IPS-18a (cell line): Measurements from ENCODE around the gene RASGRP2.

Source experiments
- H3K27ac ChIP-seq: one replicate; pipeline ENCODE4 v1.5.1; 2013; ENCODE audit warnings: low read length
- H3K27me3 ChIP-seq: one replicate; pipeline ENCODE4 v1.6.1; 2013; ENCODE audit warnings: mild to moderate bottlenecking, low read length; ENCODE audit not compliant: control insufficient read depth, insufficient read depth
- H3K36me3 ChIP-seq: one replicate; pipeline ENCODE4 v1.6.1; 2013; ENCODE audit warnings: low read depth, low read length; ENCODE audit not compliant: control insufficient read depth
- H3K4me1 ChIP-seq: one replicate; pipeline ENCODE4 v1.6.1; 2013; ENCODE audit warnings: low read depth, low read length; ENCODE audit not compliant: control insufficient read depth
- H3K4me3 ChIP-seq: one replicate; pipeline ENCODE4 v1.5.1; 2013; ENCODE audit warnings: low read length
- H3K9ac ChIP-seq: one replicate; pipeline ENCODE4 v1.6.1; 2013; ENCODE audit warnings: mild to moderate bottlenecking, low read length, moderate library complexity
- H3K9me3 ChIP-seq: one replicate; pipeline ENCODE4 v1.6.1; 2013; ENCODE audit warnings: low read depth, low read length; ENCODE audit not compliant: control insufficient read depth

Gene RASGRP2

DNA sequence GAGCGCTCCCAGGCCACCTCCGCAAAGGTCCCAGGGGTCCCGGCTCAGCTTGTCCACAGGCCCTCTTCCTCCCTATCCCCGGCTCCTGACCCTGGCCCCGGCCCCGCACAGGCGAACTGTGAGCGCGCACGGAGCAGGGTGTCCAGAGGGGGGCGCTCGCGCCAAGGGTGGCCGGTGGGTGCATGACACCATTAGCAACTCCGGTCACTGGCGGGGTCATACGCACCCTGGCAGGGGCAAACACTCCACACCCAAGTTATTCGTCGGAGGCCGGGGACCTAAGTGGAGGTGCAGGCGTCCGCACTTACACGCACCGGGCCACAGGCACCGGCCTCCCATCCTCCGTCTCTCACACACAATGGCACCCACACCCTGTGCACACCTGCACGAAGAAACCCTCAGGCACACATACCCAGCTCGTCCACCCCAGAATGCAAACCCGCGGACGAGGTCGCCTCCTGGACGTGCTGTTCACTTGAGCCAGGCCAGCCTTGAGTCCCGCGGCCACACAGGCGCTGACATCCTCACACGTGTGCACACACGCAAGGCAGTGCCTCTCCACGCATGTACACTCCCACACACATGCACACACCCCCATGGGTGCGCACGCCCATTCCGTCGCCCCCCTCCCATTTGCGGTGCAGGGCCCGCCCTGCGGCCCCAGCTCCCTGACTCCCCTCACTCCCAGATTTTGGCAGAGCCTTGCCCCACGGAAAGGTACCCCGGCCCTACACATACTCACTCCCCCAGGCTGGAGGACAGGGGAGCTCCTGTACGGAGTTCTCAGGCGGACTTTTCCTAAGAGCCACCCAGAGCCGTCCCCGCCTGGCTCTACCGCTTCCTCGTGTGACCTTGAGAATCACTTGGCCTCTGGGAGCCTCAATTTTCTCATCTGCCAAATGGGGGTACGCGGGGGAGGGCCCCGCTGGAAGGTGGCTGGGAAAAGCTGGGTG is at the start of gene RASGRP2:
Gene RASGRP2, minus strand, starts transcription at position 552 of the 953 bp plus-strand sequence. CDS start 1,276 bp downstream, outside the sequence.
- Histone ChIP-seq H3K4me3 (peak within 1 kb of the TSS; percentile 68), H3K9ac (no peak within 1 kb of the TSS), H3K9me3 (no peaks in the 10 kb centered on the region), H3K27ac (no peak within 1 kb of the TSS), H3K4me1 (peaks cover 16% of the 10 kb centered on the region), H3K36me3 (no peaks in the 10 kb centered on the region), H3K27me3 (peaks cover 50% of the 10 kb centered on the region)

DNA sequence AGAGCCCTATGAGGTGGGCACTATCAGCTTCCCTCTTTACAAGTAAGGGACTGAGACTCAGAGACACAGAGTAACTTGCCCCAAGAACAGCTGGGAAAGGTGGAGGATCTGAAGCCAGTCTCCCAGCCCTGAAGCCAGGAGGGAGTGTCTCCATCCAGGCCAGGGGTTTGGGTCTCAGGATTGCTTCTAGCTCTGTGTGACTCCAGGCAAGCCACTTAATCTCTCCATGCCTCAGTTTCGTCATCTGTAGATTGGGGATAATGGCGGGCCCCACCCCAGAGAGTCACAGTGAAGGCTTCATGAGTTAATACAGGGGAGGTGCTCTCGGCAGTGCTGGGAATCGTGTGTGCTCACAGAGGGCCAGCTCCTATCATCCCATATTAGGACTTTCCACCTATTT is 48.5 kb upstream of the RASGRP2 start:
- no peak overlapping the region for H3K4me3 ChIP-seq
- no peak overlapping the region for H3K9ac ChIP-seq
- no peaks in the 10 kb centered on the region for H3K27me3 ChIP-seq
- H3K36me3 ChIP-seq, result peaks cover 4% of the 10 kb centered on the region
- no peak overlapping the region for H3K27ac ChIP-seq
- H3K4me1 ChIP-seq, result no peaks in the 10 kb centered on the region
- no peaks in the 10 kb centered on the region for H3K9me3 ChIP-seq

DNA sequence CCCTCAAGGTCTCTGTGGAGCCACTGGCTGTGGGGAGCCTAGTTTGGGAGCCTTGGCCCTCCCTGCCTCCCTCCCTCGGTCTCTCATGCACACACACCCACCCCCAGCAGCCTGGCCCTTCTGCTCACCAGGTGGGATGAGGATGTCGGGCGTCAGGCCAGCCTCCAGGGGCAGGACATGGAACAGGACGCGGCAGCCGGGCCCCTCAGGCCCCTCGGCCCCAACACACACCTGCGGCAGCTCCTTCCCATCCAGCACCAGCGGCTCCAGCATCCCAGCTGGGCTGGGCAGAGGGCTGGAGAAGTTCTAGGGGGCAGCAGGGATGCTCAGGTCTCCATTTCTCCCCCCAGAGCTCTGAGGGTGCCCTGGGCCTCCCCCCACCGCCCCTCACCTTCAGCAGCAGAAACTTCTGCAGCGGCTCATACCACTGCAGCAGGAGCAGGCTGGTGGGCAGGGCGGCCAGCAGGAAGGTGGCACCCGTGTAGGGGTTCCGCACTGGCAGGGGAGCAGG is 47.9 kb upstream of the RASGRP2 start:
- H3K4me1 ChIP-seq, result no peaks in the 10 kb centered on the region
- no peaks in the 10 kb centered on the region for H3K27me3 ChIP-seq
- H3K36me3 ChIP-seq, result peaks cover 4% of the 10 kb centered on the region
- H3K9ac ChIP-seq, result no peak overlapping the region
- no peak overlapping the region for H3K4me3 ChIP-seq
- no peaks in the 10 kb centered on the region for H3K9me3 ChIP-seq
- no peak overlapping the region for H3K27ac ChIP-seq

DNA sequence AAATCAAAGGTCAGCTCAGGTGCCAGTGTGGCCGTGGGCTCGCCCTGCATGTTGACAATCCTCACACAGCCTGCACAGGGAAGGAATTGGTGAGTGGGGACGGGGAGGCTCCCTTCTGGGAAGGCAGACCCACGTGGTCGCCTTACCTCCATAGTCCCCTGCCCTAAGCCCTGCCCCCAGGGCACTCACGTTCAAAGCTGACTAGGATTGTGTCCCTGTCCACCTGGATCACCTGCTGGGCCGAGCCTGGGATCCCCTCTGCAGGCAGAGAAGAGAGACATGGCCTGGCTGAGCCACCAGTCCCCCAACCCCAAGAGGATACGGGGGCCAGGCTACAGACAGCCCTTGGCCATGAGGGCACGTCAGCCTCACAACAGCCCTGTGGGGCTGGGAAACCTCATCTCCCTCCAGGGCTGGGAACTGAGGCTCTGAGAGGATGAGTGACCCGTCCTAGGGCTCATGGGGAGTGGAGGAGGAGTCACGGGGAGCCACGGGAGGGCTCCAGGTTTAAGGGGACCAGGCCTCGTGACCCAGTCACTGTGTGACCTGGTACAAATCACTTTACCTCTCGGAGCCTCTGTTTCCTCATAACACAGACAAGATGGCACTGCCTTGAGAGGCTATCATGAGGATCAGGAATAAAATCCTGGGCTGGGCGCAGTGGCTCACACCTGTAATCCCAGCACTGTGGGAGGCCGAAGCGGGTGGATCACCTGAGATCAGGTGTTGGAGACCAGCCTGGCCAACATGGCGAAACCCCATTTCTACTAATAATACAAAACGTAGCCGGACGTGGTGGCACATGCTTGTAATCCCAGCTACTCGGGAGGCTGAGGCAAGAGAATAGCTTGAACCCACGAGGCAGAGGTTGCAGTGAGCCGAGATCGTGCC is 46.5 kb upstream of the RASGRP2 start:
- H3K27ac ChIP-seq, result no peak overlapping the region
- no peak overlapping the region for H3K9ac ChIP-seq
- H3K27me3 ChIP-seq, result no peaks in the 10 kb centered on the region
- H3K4me3 ChIP-seq, result no peak overlapping the region
- no peaks in the 10 kb centered on the region for H3K4me1 ChIP-seq
- no peaks in the 10 kb centered on the region for H3K36me3 ChIP-seq
- no peaks in the 10 kb centered on the region for H3K9me3 ChIP-seq

DNA sequence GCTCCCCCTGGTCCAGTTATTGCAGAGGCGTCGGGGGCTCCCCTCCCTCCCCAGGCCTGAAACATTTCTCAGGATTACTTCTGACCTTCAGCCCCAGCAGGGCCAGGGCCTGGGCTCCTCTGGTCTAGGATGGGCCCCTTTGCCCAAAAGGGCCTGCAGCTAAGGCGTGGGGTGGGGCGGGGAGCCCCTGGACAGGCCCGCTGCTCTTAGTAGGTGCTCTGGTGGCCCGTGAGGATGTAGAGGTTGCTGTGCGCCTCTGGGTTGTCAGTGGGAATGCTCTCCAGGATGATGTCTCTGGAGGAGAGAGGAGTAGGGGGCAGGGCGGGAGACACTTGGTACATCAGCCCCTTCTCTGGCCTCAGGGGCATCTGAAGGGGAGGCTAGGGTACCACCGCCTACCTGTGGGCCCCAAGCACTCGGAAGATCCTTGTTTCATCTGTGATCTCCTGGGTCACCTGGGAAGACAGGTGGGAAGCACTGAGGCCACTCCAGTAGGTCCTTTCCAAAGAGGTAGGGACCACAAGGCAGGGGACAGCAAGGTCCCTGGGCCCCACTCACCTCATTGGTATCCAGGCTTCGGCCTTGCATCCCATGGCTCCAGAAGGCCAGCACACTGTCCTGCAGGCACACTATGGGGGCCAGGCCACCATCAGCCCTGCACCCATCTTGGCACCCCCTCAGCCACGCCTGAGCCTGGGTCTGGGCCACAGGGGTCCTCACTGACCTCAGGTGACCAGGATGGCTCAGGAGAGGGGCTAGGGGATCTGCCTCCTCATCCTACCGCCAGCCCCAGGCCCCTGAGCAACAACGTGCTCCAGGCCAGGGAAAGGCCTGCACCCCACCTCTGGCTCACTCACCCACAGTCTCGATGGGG is 45.6 kb upstream of the RASGRP2 start:
- H3K36me3 ChIP-seq, result no peaks in the 10 kb centered on the region
- H3K4me3 ChIP-seq, result no peak overlapping the region
- H3K9me3 ChIP-seq, result no peaks in the 10 kb centered on the region
- no peak overlapping the region for H3K9ac ChIP-seq
- no peaks in the 10 kb centered on the region for H3K27me3 ChIP-seq
- no peaks in the 10 kb centered on the region for H3K4me1 ChIP-seq
- no peak overlapping the region for H3K27ac ChIP-seq

DNA sequence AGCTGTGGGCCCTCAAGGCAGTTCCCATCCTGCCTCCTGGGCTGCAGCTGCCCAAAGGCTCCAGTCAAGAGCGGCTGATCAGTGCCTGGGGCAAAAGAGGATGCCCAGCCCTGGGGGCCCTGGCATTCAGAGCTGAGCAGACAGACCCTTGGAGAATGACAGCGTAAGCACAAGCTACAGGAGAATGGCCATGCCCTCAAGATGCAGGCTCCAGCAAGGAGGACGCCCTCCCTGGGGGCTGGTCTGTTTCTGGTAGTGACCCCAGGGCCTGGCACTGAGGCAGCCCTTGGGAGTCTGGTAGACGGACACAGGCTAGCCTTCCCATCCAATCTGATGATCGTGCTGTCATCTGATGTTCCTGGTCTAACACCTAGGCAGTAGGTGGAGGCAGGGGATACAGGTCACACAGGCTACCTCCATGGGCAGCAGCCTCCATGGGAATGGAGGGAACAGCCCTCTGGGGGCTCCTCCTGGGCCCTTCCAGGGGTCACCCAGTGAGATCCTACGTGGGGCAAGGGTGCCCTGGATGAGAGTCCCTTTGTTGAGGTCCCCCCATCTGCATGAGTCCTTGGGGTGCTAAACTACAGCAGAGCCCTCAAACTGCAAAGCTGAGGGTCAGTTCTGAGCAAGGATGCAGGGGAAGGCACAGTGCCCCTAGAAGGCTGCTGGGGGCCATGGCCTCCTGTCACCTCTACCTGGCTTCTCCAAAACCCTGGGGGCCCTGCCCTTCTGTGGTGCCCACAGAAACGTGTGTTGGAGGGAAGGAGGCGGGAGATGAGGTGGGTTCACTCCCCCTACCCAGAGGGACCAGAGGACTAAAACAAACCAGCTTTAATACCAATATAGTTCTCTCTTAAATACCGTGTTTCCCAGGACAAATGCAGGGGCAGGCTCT is 44.6 kb upstream of the RASGRP2 start:
- H3K4me1 ChIP-seq, result no peaks in the 10 kb centered on the region
- H3K9ac ChIP-seq, result no peak overlapping the region
- no peaks in the 10 kb centered on the region for H3K27me3 ChIP-seq
- no peak overlapping the region for H3K27ac ChIP-seq
- no peak overlapping the region for H3K4me3 ChIP-seq
- no peaks in the 10 kb centered on the region for H3K9me3 ChIP-seq
- no peaks in the 10 kb centered on the region for H3K36me3 ChIP-seq

DNA sequence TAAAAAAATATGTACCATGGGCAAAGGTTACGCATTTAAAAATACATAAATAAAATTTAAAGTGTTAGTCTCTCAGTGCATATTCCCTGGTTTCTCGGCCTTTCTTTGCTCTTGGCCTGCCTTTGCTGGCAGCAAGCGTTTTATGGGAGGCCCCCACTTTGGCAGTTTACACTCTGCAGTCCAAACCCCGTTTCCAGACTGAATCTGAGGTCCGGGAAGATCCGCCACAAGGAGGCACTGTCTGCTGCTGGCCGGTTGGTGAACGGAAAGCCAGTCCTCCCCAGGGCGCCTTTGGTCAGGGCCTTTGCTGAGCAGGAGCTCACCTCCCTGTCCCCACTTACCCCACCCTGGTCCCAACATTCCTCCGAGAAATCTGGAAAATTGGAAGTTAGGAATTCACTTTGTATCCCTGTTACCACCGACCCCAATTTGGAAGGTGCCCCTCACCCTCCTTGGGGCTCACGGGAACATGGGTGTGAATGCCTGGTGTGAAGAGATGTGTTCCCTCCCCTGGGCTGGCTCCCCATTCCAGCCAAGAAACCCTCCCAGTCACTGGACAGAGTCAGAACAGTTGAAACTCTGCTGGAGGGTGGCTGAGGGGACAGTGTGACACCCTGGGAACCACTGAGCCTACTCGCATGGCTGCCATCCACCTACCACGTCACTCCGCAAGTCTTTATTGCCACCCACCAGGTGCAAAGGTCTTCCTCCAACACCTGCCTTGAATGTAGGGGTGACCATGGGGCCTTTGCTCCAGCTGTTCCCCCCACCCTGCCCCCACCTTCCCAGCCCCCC is 43.8 kb upstream of the RASGRP2 start:
- H3K9me3 ChIP-seq, result no peaks in the 10 kb centered on the region
- H3K27ac ChIP-seq, result no peak overlapping the region
- no peaks in the 10 kb centered on the region for H3K4me1 ChIP-seq
- no peak overlapping the region for H3K4me3 ChIP-seq
- H3K27me3 ChIP-seq, result no peaks in the 10 kb centered on the region
- no peaks in the 10 kb centered on the region for H3K36me3 ChIP-seq
- H3K9ac ChIP-seq, result no peak overlapping the region

DNA sequence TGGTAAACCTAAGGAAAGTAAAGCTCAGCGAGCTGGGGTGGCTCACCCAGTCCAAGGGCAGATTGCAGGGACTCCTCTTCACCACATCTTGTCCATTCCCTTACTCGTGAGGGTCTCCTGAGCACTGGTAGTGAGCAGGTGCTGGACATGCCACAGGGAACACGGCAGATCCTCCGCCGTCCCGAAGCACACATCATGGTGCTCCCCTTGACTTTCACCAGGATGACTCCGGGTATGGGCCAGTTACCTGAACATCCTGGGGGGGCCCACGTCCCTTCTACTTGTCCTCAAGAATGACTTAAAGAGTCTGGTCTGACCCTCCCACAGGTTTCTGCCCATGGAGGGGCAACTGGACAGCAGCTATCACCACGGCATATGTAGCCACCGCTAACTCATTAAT is 42.4 kb upstream of the RASGRP2 start:
- Histone ChIP-seq H3K27me3 (no peaks in the 10 kb centered on the region), H3K4me1 (no peaks in the 10 kb centered on the region), H3K36me3 (no peaks in the 10 kb centered on the region), H3K9me3 (no peaks in the 10 kb centered on the region), H3K9ac (no peak overlapping the region), H3K27ac (no peak overlapping the region), H3K4me3 (no peak overlapping the region)

DNA sequence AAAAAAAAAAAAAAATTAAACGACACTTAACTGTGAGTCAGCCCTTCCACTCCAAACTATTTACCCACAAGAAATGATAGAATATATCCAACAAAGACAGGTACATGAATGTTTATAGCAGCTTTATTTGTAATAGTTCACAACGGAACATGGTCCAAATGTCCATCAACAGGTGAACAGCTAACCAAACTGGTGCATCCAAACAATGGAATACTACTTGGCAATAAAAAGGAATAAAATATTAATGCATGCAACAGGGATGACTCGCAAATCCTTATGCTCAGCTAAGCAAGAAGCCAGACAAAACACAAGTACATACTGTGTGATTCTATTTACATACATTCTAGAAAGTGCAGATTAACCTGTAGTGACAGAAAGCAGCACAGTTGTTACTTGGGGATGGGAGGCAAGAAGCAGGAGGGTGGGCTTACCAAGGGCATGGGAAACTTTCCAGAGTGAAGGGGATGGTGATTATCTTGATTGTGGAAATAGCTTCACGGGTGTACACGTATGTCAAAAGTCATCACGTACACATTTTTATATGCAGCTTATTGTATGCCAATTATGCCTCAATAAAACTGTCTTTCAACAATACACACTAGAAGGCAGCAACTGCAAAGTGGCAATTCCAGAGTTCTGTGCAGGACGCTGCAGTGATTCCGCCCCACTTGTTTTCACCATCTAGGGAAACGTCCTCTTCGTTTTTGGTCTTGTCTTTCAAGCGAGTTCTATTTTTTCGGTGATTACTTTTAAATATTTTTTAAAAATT is 41.1 kb upstream of the RASGRP2 start:
- Histone ChIP-seq H3K36me3 (no peaks in the 10 kb centered on the region), H3K4me3 (no peak overlapping the region), H3K4me1 (no peaks in the 10 kb centered on the region), H3K27ac (no peak overlapping the region), H3K9me3 (no peaks in the 10 kb centered on the region), H3K9ac (no peak overlapping the region), H3K27me3 (no peaks in the 10 kb centered on the region)
